GM12864 (cell line): Measurements from ENCODE around the gene ARHGAP25.

Experiments used
- DNase-seq: peaks from one replicate; pipeline ENCODE4 v3.0.0-alpha.2; 2011; ENCODE audit warnings: low read depth
- H3K4me3 ChIP-seq: 2 replicates; pipeline ENCODE4 v1.5.1; 2011; ENCODE audit warnings: mild to moderate bottlenecking, low read depth, low read length, control low read depth
- CTCF ChIP-seq: IDR thresholded peaks from 2 replicates; pipeline ENCODE4 v1.5.1; 2011; ENCODE audit warnings: low read depth, mild to moderate bottlenecking, moderate library complexity, low read length, control low read depth, inconsistent platforms; ENCODE audit errors: missing control alignments

The ARHGAP25 gene

GRCh38 chr2:68764041-68764805 lies 29.6 kb downstream of the ARHGAP25 start:
- DNase-seq, result no peak
- peak overlapping the region; percentile 32 for H3K4me3 ChIP-seq
- no peak for TF ChIP-seq CTCF

DNA sequence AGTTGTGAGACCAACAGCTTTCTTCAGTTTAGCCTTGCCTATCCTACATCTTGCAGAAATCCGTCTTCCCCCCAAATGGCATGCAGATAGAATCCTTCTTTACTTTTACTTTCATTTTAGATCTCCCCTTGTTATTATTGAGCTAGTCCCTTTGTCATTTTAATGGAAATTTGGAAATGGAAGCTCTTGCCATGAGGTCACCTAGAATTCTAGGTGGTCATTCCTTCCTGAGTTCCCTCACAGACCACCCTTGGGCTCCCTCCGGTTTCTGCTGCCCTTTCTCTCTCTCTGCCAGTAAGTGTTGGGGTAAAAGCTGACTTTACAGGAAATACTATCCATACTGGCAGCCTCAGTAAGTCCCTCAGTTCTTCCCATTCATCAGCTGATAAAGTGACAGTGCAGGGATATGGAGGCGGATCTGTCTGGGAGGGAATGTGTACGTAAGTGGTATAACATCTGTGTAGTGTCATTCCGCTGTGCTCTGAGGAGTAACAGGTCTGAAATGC lies 30.2 kb downstream of the ARHGAP25 start:
- peak overlapping the region; percentile 32 for H3K4me3 ChIP-seq

DNA sequence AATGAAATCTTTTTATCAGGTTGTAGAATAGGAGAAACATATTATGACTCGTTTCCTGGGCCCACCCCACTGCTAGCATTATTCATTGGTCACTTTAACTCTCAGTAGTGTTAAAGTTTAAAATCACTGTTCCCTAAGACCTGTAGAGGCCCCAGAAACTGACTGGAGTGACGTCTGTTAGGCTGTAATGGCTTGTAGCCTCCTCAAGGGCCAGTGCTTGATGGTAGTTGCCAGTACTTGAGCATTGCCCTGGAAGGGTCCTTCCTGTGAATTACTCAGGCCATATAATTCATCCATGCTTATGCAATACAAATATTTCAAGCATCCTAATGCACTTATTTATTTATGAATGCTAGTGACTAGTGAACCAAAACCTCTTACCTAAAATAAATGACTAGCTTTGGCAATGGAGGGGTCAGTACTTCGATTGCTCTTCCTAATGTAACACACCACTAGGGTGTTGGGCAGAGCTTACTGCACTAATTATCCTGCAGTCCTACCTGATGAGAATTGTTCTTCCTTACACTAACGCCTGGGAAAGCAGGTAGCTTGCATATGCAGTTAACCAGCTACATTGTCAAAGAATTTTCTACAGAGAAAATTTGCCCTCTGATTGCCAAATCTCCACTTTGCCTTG lies 31.2 kb downstream of the ARHGAP25 start:
- TF ChIP-seq CTCF, result no peak
- H3K4me3 ChIP-seq, result no peak overlapping the region; the same call in 1 of the 2 replicates
- no peak for DNase-seq

More for the DNA sequence above, 30.2 kb downstream of the ARHGAP25 start:
- TF ChIP-seq CTCF, result no peak
- no peak for DNase-seq

- no peak for DNase-seq
- no peak overlapping the region; the same call in 1 of the 2 replicates for H3K4me3 ChIP-seq
- no peak for TF ChIP-seq CTCF
Observed at GRCh38 chr2:68766376-68766845, 31.8 kb downstream of the ARHGAP25 start.

GRCh38 chr2:68767031-68767961 lies 32.7 kb downstream of the ARHGAP25 start:
- peak overlapping the region; percentile 18 for H3K4me3 ChIP-seq
- peak; percentile 78 for DNase-seq
- no peak for TF ChIP-seq CTCF

GRCh38 chr2:68767996-68768395 lies 33.4 kb downstream of the ARHGAP25 start:
- no peak overlapping the region for H3K4me3 ChIP-seq
- no peak for TF ChIP-seq CTCF
- DNase-seq, result no peak
